WTC11 (cell line): ENCODE measurements around the gene DYNAP. TPM values are rescaled to one million over a fixed set of nuclear protein-coding genes. Genes with fewer than 3 reads are reported as not detected.
A peak's percentile ranks its signal among the peaks of the same experiment; 100 is the strongest.

Source experiments
- ATAC-seq: fragments of 200-7000 bp; cut with Tn5 transposase; 2 replicates; pipeline ENCODE4 v1.10.0; 2021; ENCODE audit warnings: mild to moderate bottlenecking, moderate library complexity
- CTCF ChIA-PET: fragments of 300-600 bp; sonication (Branson Sonifier 250); formaldehyde crosslinking; loops from one replicate; lab custom pipeline; 2021; ENCODE audit warnings: antibody characterized with exemption; lab: Charles Lee
- POLR2A ChIA-PET: fragments of 350-600 bp; sonication (Branson Sonifier 250); formaldehyde crosslinking; loops from one replicate; lab custom pipeline; 2021; ENCODE audit warnings: antibody characterized with exemption; lab: Charles Lee
- DNase-seq: peaks from one replicate; pipeline ENCODE4 v3.0.0; 2021; ENCODE audit warnings: low spot score
- H3K27ac Mint-ChIP-seq: 2 replicates; pipeline ENCODE4 v1.8.0; 2021; ENCODE audit warnings: mixed read lengths
- H3K27me3 Mint-ChIP-seq: 2 replicates; pipeline ENCODE4 v1.8.0; 2021; ENCODE audit warnings: low read depth, mild to moderate bottlenecking, moderate library complexity, mixed read lengths
- H3K36me3 Mint-ChIP-seq: 2 replicates; pipeline ENCODE4 v1.8.0; 2021; ENCODE audit warnings: mixed read lengths
- H3K4me1 Mint-ChIP-seq: 2 replicates; pipeline ENCODE4 v1.8.0; 2022; ENCODE audit warnings: mixed read lengths
- H3K4me3 Mint-ChIP-seq: 2 replicates; pipeline ENCODE4 v1.8.0; 2021; ENCODE audit warnings: mild to moderate bottlenecking, moderate library complexity, mixed read lengths
- H3K9me3 Mint-ChIP-seq: 2 replicates; pipeline ENCODE4 v1.8.0; 2021; ENCODE audit warnings: mixed read lengths
- CREB1 ChIP-seq: sonication (generic); formaldehyde crosslinking; IDR thresholded peaks from 2 replicates; pipeline ENCODE4 v1.8.0; 2023; ENCODE audit warnings: mild to moderate bottlenecking, missing genetic modification reagents
- ESRRA ChIP-seq: sonication (generic); formaldehyde crosslinking; IDR thresholded peaks from 2 replicates; pipeline ENCODE4 v1.8.1; 2022; ENCODE audit warnings: mild to moderate bottlenecking, missing genetic modification reagents, borderline replicate concordance
- FOXJ3 ChIP-seq: sonication (generic); formaldehyde crosslinking; IDR thresholded peaks from 2 replicates; pipeline ENCODE4 v1.9.0; 2021; ENCODE audit warnings: missing genetic modification reagents, mild to moderate bottlenecking, borderline replicate concordance
- GABPB1 ChIP-seq: sonication (generic); formaldehyde crosslinking; IDR thresholded peaks from 2 replicates; pipeline ENCODE4 v1.8.1; 2023; ENCODE audit warnings: mild to moderate bottlenecking, missing genetic modification reagents
- GRHL2 ChIP-seq: fragments of 250-450 bp; sonication (Bioruptor Pico); IDR thresholded peaks from 2 replicates; pipeline ENCODE4 v1.8.0; 2022; ENCODE audit warnings: mild to moderate bottlenecking, moderate library complexity; ENCODE audit not compliant: insufficient replicate concordance, severe bottlenecking
- NFYB ChIP-seq: sonication (generic); formaldehyde crosslinking; conservative IDR thresholded peaks from 2 replicates; pipeline ENCODE4 v1.8.0; 2022; ENCODE audit warnings: low read depth, missing genetic modification reagents
- NR2C2 ChIP-seq: sonication (generic); formaldehyde crosslinking; IDR thresholded peaks from 2 replicates; pipeline ENCODE4 v1.8.0; 2022; ENCODE audit warnings: mild to moderate bottlenecking, missing genetic modification reagents
- NR3C1 ChIP-seq: sonication (generic); formaldehyde crosslinking; conservative IDR thresholded peaks from 2 replicates; pipeline ENCODE4 v1.8.1; 2023; ENCODE audit warnings: low read depth, mild to moderate bottlenecking, missing genetic modification reagents
- OVOL2 ChIP-seq: fragments of 250-450 bp; sonication (Bioruptor Pico); IDR thresholded peaks from 2 replicates; pipeline ENCODE4 v1.9.0; 2021; ENCODE audit warnings: mild to moderate bottlenecking, borderline replicate concordance
- ZBTB21 ChIP-seq: sonication (generic); formaldehyde crosslinking; IDR thresholded peaks from 2 replicates; pipeline ENCODE4 v1.8.1; 2023; ENCODE audit warnings: mild to moderate bottlenecking, missing genetic modification reagents, borderline replicate concordance
- ZNF317 ChIP-seq: sonication (generic); formaldehyde crosslinking; IDR thresholded peaks from 2 replicates; pipeline ENCODE4 v1.8.1; 2023; ENCODE audit warnings: low read depth, mild to moderate bottlenecking, moderate library complexity, missing genetic modification reagents, borderline replicate concordance
- total RNA-seq: library from RNA; stranded (reverse); gene quantifications from 3 replicates; pipeline ENCODE4 v1.2.3, GENCODE V29; 2021
- TF ChIP-seq, protein P1 (sequence below): sonication (generic); formaldehyde crosslinking; IDR thresholded peaks from 2 replicates; pipeline ENCODE4 v1.8.1; 2023; ENCODE audit warnings: mild to moderate bottlenecking, moderate library complexity, missing genetic modification reagents
- TF ChIP-seq, protein P2 (sequence below): fragments of 250-450 bp; sonication (Bioruptor Pico); IDR thresholded peaks from 2 replicates; pipeline ENCODE4 v1.9.0; 2021; ENCODE audit warnings: mild to moderate bottlenecking
- TF ChIP-seq, protein P3 (sequence below): sonication (generic); formaldehyde crosslinking; IDR thresholded peaks from 2 replicates; pipeline ENCODE4 v1.8.1; 2022; ENCODE audit warnings: mild to moderate bottlenecking, missing genetic modification reagents, moderate library complexity, borderline replicate concordance
- TF ChIP-seq, protein P4 (sequence below): fragments of 250-450 bp; sonication (Bioruptor Pico); IDR thresholded peaks from 2 replicates; pipeline ENCODE4 v1.9.0; 2021; ENCODE audit warnings: mild to moderate bottlenecking
- TF ChIP-seq, protein P5 (sequence below): sonication (generic); formaldehyde crosslinking; IDR thresholded peaks from 2 replicates; pipeline ENCODE4 v1.8.0; 2023; ENCODE audit warnings: missing genetic modification reagents, mild to moderate bottlenecking, borderline replicate concordance
- TF ChIP-seq, protein P6 (sequence below): fragments of 250-450 bp; sonication (Bioruptor Pico); conservative IDR thresholded peaks from 2 replicates; pipeline ENCODE4 v1.9.0; 2021; ENCODE audit warnings: mild to moderate bottlenecking
- TF ChIP-seq, protein P7 (sequence below): sonication (generic); formaldehyde crosslinking; IDR thresholded peaks from 2 replicates; pipeline ENCODE4 v1.8.1; 2022; ENCODE audit warnings: low read depth, mild to moderate bottlenecking, moderate library complexity, missing genetic modification reagents, borderline replicate concordance
- TF ChIP-seq, protein P8 (sequence below): sonication (generic); formaldehyde crosslinking; IDR thresholded peaks from 2 replicates; pipeline ENCODE4 v1.8.0; 2022; ENCODE audit warnings: mild to moderate bottlenecking, missing genetic modification reagents

DYNAP gene
- total RNA-seq, 1 experiment from 2014 or later, result 0.94 TPM

DNA sequence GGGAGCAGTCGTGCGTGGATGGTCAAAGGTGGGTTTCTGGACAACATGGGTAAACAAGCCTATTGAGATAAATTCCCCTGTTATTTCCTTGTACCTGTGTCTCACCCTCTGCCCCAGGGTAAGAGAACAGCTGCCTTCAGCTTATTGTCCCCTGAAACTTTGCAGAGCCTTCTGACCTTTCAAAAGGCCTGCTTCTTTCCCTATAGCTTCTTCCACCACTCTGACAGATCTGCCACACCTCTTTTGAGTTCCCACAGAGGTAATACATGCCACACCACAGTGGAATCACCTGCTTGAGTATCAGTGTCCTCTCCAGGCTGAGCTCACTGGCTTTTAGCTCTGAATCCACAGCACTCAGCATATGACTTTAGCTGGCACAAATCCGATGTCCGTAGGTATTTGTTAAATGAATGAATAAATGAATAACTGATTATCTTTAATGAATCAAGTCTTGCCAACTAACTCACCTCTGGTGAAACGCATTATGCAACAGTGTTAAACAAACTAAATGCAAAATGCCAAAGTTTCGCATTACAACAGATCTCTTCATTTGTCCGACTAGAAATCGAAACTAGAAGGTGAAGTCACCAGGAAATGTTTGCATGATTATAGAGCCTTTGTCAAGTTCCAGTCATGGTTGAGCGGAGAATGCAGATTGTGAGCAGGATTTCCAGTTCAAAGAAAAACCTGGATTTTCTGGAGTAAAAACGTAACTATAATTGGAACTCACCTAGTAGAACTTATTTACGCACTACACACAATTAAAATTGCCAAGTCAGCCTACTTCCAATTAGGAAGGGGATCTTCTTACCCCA is 16.4 kb downstream of the DYNAP start:
- H3K27ac Mint-ChIP-seq, result peak overlapping the region; percentile 99
- POLR2A ChIA-PET, result interaction anchor here (1.1 kb wide), 1 partner anchor 76 kb away, joined by 3 read pairs; no protein-coding TSS in a partner anchor
- TF ChIP-seq ZBTB21 (CRISPR knock-in tag) (no peak), GABPB1 (no peak), CREB1 (no peak), NFYB (CRISPR knock-in tag) (no peak), ZNF317 (CRISPR knock-in tag) (no peak), ESRRA (CRISPR knock-in tag) (no peak), FOXJ3 (no peak), GRHL2 (no peak), OVOL2 (CRISPR knock-in tag) (no peak), NR2C2 (no peak), NR3C1 (CRISPR knock-in tag) (no peak)
- TF ChIP-seq, protein P1, sequence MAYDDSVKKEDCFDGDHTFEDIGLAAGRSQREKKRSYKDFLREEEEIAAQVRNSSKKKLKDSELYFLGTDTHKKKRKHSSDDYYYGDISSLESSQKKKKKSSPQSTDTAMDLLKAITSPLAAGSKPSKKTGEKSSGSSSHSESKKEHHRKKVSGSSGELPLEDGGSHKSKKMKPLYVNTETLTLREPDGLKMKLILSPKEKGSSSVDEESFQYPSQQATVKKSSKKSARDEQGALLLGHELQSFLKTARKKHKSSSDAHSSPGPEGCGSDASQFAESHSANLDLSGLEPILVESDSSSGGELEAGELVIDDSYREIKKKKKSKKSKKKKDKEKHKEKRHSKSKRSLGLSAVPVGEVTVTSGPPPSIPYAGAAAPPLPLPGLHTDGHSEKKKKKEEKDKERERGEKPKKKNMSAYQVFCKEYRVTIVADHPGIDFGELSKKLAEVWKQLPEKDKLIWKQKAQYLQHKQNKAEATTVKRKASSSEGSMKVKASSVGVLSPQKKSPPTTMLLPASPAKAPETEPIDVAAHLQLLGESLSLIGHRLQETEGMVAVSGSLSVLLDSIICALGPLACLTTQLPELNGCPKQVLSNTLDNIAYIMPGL (CRISPR knock-in tag), result no peak
- TF ChIP-seq, protein P2, sequence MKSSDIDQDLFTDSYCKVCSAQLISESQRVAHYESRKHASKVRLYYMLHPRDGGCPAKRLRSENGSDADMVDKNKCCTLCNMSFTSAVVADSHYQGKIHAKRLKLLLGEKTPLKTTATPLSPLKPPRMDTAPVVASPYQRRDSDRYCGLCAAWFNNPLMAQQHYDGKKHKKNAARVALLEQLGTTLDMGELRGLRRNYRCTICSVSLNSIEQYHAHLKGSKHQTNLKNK, result no peak
- TF ChIP-seq, protein P3, sequence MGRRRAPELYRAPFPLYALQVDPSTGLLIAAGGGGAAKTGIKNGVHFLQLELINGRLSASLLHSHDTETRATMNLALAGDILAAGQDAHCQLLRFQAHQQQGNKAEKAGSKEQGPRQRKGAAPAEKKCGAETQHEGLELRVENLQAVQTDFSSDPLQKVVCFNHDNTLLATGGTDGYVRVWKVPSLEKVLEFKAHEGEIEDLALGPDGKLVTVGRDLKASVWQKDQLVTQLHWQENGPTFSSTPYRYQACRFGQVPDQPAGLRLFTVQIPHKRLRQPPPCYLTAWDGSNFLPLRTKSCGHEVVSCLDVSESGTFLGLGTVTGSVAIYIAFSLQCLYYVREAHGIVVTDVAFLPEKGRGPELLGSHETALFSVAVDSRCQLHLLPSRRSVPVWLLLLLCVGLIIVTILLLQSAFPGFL, result no peak
- TF ChIP-seq, protein P4, sequence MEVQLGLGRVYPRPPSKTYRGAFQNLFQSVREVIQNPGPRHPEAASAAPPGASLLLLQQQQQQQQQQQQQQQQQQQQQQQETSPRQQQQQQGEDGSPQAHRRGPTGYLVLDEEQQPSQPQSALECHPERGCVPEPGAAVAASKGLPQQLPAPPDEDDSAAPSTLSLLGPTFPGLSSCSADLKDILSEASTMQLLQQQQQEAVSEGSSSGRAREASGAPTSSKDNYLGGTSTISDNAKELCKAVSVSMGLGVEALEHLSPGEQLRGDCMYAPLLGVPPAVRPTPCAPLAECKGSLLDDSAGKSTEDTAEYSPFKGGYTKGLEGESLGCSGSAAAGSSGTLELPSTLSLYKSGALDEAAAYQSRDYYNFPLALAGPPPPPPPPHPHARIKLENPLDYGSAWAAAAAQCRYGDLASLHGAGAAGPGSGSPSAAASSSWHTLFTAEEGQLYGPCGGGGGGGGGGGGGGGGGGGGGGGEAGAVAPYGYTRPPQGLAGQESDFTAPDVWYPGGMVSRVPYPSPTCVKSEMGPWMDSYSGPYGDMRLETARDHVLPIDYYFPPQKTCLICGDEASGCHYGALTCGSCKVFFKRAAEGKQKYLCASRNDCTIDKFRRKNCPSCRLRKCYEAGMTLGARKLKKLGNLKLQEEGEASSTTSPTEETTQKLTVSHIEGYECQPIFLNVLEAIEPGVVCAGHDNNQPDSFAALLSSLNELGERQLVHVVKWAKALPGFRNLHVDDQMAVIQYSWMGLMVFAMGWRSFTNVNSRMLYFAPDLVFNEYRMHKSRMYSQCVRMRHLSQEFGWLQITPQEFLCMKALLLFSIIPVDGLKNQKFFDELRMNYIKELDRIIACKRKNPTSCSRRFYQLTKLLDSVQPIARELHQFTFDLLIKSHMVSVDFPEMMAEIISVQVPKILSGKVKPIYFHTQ, result no peak
- TF ChIP-seq, protein P5, sequence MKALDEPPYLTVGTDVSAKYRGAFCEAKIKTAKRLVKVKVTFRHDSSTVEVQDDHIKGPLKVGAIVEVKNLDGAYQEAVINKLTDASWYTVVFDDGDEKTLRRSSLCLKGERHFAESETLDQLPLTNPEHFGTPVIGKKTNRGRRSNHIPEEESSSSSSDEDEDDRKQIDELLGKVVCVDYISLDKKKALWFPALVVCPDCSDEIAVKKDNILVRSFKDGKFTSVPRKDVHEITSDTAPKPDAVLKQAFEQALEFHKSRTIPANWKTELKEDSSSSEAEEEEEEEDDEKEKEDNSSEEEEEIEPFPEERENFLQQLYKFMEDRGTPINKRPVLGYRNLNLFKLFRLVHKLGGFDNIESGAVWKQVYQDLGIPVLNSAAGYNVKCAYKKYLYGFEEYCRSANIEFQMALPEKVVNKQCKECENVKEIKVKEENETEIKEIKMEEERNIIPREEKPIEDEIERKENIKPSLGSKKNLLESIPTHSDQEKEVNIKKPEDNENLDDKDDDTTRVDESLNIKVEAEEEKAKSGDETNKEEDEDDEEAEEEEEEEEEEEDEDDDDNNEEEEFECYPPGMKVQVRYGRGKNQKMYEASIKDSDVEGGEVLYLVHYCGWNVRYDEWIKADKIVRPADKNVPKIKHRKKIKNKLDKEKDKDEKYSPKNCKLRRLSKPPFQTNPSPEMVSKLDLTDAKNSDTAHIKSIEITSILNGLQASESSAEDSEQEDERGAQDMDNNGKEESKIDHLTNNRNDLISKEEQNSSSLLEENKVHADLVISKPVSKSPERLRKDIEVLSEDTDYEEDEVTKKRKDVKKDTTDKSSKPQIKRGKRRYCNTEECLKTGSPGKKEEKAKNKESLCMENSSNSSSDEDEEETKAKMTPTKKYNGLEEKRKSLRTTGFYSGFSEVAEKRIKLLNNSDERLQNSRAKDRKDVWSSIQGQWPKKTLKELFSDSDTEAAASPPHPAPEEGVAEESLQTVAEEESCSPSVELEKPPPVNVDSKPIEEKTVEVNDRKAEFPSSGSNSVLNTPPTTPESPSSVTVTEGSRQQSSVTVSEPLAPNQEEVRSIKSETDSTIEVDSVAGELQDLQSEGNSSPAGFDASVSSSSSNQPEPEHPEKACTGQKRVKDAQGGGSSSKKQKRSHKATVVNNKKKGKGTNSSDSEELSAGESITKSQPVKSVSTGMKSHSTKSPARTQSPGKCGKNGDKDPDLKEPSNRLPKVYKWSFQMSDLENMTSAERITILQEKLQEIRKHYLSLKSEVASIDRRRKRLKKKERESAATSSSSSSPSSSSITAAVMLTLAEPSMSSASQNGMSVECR (CRISPR knock-in tag), result no peak
- TF ChIP-seq, protein P6, sequence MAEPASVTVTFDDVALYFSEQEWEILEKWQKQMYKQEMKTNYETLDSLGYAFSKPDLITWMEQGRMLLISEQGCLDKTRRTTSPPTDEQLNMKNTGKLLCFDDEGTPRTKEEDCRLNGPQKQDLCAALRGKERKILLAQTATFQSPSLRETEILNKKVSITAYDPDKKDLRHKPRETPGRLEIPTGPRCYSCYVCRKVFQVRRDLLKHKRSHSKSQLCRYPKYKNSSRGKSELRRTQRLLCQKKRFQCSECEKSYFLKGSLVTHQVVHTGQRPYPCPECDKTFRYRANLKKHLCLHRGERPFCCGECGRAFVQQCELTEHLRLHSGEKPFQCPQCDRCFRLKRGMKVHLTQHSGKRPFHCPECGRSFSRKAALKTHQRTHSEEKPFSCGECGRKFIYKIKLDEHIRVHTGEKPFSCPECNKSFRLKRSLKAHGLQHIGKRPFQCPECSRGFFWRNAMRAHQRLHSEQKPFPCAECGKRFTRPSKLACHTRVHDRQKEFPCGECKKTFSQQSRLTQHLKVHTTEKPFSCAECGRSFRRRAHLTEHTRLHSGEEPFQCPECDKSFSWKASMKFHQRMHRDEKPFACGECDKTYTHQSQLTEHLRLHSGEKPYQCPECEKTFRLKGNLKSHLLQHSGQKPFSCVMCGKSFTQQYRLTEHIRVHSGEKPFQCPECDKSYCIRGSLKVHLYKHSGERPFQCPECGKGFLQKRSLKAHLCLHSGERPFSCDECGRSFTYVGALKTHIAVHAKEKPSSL, result no peak
- TF ChIP-seq, protein P7, sequence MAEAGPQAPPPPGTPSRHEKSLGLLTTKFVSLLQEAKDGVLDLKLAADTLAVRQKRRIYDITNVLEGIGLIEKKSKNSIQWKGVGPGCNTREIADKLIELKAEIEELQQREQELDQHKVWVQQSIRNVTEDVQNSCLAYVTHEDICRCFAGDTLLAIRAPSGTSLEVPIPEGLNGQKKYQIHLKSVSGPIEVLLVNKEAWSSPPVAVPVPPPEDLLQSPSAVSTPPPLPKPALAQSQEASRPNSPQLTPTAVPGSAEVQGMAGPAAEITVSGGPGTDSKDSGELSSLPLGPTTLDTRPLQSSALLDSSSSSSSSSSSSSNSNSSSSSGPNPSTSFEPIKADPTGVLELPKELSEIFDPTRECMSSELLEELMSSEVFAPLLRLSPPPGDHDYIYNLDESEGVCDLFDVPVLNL (CRISPR knock-in tag), result no peak
- TF ChIP-seq, protein P8, sequence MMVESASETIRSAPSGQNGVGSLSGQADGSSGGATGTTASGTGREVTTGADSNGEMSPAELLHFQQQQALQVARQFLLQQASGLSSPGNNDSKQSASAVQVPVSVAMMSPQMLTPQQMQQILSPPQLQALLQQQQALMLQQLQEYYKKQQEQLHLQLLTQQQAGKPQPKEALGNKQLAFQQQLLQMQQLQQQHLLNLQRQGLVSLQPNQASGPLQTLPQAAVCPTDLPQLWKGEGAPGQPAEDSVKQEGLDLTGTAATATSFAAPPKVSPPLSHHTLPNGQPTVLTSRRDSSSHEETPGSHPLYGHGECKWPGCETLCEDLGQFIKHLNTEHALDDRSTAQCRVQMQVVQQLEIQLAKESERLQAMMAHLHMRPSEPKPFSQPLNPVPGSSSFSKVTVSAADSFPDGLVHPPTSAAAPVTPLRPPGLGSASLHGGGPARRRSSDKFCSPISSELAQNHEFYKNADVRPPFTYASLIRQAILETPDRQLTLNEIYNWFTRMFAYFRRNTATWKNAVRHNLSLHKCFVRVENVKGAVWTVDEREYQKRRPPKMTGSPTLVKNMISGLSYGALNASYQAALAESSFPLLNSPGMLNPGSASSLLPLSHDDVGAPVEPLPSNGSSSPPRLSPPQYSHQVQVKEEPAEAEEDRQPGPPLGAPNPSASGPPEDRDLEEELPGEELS (CRISPR knock-in tag), result peak; percentile 56; the same call in 1 of the 2 replicates

More for the DNA sequence above, 16.4 kb downstream of the DYNAP start:
- Mint-ChIP-seq H3K9me3 (peaks cover 5% of the 10 kb centered on the region), H3K27me3 (no peaks in the 10 kb centered on the region), H3K4me3 (peak overlapping the region; percentile 41), H3K4me1 (peaks cover 74% of the 10 kb centered on the region), H3K36me3 (no peaks in the 10 kb centered on the region)
- DNase-seq (peak; percentile 19), ATAC-seq (peak; percentile 80)
- CTCF ChIA-PET, result interaction anchor here (1.0 to 1.1 kb wide), 2 partner anchors 163 to 215 kb away, joined by 3 to 7 read pairs; no protein-coding TSS in a partner anchor
